Spinal cord (tissue), 10 donors: ENCODE measurements around the gene INAVA. TPM values are rescaled to one million over a fixed set of nuclear protein-coding genes. Genes with fewer than 3 reads are reported as not detected.

Experiments used
- DNase-seq, 6 donors: peaks; one replicate each; pipeline versions ENCODE4 v3.0.0 to v3.0.0-alpha.2; 2013 to 2015; ENCODE audit warnings: low spot score in 6 of 6, low read depth in 4 of 6
- H3K27ac ChIP-seq: one replicate; pipeline ENCODE4 v1.5.1; 2013; ENCODE audit warnings: low read depth, low read length, control low read depth
- H3K27me3 ChIP-seq: one replicate; pipeline ENCODE4 v1.6.1; 2013; ENCODE audit warnings: low read length; ENCODE audit not compliant: control insufficient read depth, insufficient read depth
- H3K36me3 ChIP-seq: one replicate; pipeline ENCODE4 v1.6.1; 2013; ENCODE audit warnings: low read length; ENCODE audit not compliant: control insufficient read depth, insufficient read depth
- H3K4me1 ChIP-seq: one replicate; pipeline ENCODE4 v1.6.1; 2013; ENCODE audit warnings: low read length; ENCODE audit not compliant: control insufficient read depth, insufficient read depth
- H3K4me3 ChIP-seq: one replicate; pipeline ENCODE4 v1.5.1; 2013; ENCODE audit warnings: low read depth, low read length, control low read depth
- H3K9me3 ChIP-seq: one replicate; pipeline ENCODE4 v1.6.1; 2013; ENCODE audit warnings: low read length; ENCODE audit not compliant: control insufficient read depth, insufficient read depth
- WGBS: methylation state at CpG from one replicate; pipeline ENCODE4 v1.1.5; 2013; ENCODE audit warnings: missing lambda C conversion rate; ENCODE audit not compliant: insufficient coverage; 5-methylcytosine and 5-hydroxymethylcytosine counted together
- polyA plus RNA-seq, 2 donors: library from polyadenylated mRNA; unstranded; fragments of 120-200 nt; gene quantifications; one replicate each; pipeline ENCODE4 v1.2.1, GENCODE V29; 2013; ENCODE audit not compliant: insufficient read length in 2 of 2
- total RNA-seq, 2 donors: library from RNA; depleted of rRNA in 1 of 2; stranded (reverse); fragments of 120-200 nt in 1 of 2; fragments of >200 nt in 1 of 2; gene quantifications; one replicate each; pipeline versions ENCODE4 v1.2.3 to v1.2.4, GENCODE V29; 2013 to 2014
- donor health status: healthy.

The INAVA gene
- total and polyA plus RNA-seq, 4 donors = 3.5 to 19.5 (median 12.3) TPM

DNA sequence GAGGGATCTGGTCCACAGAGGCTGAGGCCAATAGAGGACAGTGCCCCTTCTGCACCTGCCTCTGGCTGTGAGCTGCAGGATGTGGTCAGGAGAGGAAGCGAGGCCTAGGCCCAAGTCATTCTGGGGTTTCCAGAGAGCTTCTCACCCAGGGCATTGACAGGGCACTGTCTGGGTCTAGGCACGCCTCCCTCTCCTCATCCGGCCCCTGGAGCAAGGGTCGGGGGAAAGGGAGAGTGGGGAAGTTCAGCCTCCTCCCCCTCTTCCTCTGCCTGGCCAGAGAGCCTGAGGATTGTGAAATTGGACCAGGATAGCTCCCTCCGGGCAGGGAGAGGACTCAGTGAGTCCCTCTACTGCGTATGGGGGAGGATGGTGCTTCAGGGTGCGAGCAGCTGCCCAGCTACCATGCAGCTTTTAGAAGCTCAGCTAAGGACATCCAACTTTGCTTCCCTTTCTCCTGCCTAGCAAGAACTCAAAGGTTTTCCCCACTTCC lies 6.3 kb upstream of the INAVA start:
- Histone ChIP-seq H3K27ac (no peak overlapping the region), H3K4me3 (no peak overlapping the region), H3K36me3 (no peaks in the 10 kb centered on the region), H3K27me3 (peaks cover 21% of the 10 kb centered on the region), H3K4me1 (peaks cover 29% of the 10 kb centered on the region), H3K9me3 (no peaks in the 10 kb centered on the region)
- WGBS = 50% methylated on average over 3 of the region's 7 CpGs
- DNase-seq = no peak

DNA sequence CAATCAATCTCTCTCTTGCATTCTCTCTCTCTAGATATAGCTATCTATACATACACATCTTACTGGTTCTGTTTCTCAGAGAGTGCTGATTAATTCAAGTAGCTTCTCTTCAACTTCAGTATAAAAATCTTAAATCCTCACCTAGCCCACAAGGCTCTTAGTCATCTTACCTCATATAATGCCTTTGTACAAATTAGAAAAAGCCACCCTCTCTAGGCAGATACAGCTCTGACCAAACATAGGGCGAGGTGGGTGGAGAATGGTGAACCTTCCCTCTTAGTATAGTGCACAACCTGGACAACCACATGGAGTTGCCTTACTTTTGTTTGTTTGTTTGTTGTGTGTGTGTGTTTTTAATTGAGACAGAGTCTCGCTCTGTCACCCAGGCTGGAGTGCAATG lies 5.1 kb upstream of the INAVA start:
- peaks cover 35% of the 10 kb centered on the region for H3K4me1 ChIP-seq
- DNase-seq = no peak
- H3K4me3 ChIP-seq = no peak overlapping the region
- no peaks in the 10 kb centered on the region for H3K9me3 ChIP-seq
- no peak overlapping the region for H3K27ac ChIP-seq
- 100% methylated on average over 1 of the region's 2 CpGs for WGBS
- peaks cover 23% of the 10 kb centered on the region for H3K27me3 ChIP-seq
- H3K36me3 ChIP-seq = no peaks in the 10 kb centered on the region

DNA sequence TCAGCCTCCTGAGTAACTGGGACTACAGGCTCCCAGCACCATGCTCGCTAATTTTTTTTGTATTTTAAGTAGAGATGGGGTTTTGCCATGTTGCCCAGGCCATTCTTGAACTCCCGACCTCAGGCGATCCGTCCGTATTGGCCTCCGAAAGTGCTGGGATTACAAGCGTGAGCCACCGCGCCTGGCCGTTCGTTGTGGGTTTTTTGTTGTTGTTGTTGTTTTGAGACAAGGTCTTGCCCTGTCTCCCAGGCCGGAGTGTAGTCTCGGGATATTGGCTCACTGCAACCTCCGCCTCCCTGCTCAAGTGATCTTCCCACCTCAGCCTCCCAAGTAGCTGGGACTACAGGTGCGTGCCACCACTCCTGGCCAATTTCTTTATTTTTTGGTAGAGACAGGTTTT lies 4.7 kb upstream of the INAVA start:
- 97% methylated on average over 6 of the region's 15 CpGs for WGBS
- Histone ChIP-seq H3K4me3 (no peak overlapping the region), H3K4me1 (peaks cover 39% of the 10 kb centered on the region), H3K9me3 (no peaks in the 10 kb centered on the region), H3K27ac (no peak overlapping the region), H3K27me3 (peaks cover 23% of the 10 kb centered on the region), H3K36me3 (peaks cover 2% of the 10 kb centered on the region)
- no peak for DNase-seq

DNA sequence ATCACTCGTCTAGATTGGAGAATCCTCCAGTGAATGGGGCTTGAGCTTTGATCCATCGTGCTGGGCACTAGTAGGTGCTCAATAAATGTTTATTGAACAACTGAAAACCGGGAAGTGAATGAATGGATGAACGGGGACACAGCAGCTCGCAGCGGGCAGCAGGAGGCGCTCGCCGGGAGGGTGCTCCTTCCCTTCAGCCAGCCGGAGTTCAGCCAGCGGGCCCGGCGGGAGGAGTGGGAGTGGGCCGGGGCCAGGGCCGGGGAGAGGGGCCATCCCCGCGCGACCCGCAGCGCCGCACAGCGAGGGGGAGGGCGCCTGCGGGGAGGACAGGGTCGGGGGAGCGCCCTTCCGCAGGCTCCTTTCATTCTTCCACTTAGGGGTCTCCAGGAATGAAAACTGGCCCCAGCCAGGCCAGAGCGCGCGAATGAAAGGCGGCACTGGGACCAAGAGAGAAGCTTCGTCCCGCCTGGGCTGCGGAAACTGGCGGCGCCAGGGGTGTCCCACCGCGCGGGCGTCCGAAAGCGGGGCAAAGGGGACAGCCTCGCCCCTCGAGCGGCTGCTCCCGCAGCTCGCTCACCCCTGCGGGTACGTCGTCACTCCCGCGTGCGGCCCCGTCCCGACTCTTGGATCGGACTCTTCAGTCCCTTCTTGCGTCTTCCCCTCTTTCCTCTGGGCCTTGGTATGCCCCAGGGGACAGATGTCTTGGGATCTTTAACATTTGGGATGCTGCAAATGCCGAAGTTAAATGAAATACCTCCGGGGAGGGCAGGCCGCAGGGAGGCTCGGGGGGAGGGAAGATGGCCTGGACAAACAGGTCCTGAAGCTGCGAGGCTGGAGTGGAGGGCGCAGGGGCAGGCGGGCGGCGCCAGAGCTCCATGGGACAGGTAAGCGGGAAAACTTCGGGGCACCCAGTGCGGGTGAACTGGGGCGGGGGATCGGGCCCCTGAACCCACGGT lies 3.6 kb upstream of the INAVA start:
- Histone ChIP-seq H3K4me1 (peaks cover 49% of the 10 kb centered on the region), H3K36me3 (peaks cover 2% of the 10 kb centered on the region), H3K27ac (peak overlapping the region; percentile 26), H3K9me3 (no peaks in the 10 kb centered on the region), H3K27me3 (peaks cover 23% of the 10 kb centered on the region), H3K4me3 (peak overlapping the region; percentile 67)
- WGBS = under 1% methylated on average over 71 of the region's 72 CpGs
- DNase-seq = peak; percentile 32 to 88 (median 58)

DNA sequence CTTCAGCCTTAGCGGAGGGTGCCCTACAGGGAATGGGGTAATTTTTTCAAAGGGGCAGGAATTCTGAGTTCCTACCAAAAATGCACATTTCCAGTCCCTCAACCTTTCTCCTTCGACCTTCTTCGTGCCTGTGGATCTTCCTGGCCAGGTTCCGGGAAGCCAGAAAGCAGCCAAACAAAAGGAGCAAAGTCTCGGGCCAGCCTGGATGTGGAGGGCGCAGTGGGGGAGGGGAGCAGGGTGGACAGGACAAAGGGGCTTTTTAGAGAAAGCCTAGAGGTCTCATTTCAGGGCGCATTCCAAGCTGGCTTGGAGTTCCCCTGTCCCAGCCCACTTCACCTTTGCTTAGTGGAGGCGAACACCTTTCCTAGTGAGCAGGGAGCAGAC lies 2.9 kb upstream of the INAVA start:
- 7% methylated on average over 5 of the region's 8 CpGs for WGBS
- peak in 2 of 6 donors; percentile 39 to 63 for DNase-seq
- H3K27ac ChIP-seq = peak overlapping the region; percentile 26

DNA sequence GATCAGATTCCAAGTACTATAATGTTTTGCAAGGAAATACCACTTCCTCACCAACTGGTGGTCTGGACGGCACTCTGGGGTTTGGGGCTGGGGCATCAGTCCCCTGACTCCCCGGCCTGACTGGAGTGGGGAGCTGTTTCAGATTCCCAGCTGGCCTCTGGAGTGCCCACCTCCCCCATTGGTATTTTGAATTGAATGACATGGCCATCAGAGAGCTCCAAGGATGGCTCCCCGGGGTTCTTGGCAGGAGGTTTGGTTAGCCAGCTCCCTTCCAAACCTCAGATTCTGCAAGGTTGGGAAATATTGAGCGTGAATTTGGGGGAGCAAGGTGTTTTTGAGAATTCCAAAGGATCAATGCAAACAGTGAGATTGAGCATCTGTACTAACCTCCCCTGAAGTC lies 2.2 kb upstream of the INAVA start:
- peak overlapping the region; percentile 20 for H3K27ac ChIP-seq
- H3K36me3 ChIP-seq = peaks cover 2% of the 10 kb centered on the region
- DNase-seq = no peak
- H3K4me1 ChIP-seq = peaks cover 49% of the 10 kb centered on the region
- WGBS = 48% methylated on average over 2 of the region's 4 CpGs
- no peaks in the 10 kb centered on the region for H3K9me3 ChIP-seq
- peaks cover 23% of the 10 kb centered on the region for H3K27me3 ChIP-seq
- H3K4me3 ChIP-seq = peak overlapping the region; percentile 67

More for the DNA sequence above, 2.9 kb upstream of the INAVA start:
- Histone ChIP-seq H3K36me3 (peaks cover 2% of the 10 kb centered on the region), H3K9me3 (no peaks in the 10 kb centered on the region), H3K4me3 (peak overlapping the region; percentile 67), H3K27me3 (peaks cover 23% of the 10 kb centered on the region), H3K4me1 (peaks cover 49% of the 10 kb centered on the region)

DNA sequence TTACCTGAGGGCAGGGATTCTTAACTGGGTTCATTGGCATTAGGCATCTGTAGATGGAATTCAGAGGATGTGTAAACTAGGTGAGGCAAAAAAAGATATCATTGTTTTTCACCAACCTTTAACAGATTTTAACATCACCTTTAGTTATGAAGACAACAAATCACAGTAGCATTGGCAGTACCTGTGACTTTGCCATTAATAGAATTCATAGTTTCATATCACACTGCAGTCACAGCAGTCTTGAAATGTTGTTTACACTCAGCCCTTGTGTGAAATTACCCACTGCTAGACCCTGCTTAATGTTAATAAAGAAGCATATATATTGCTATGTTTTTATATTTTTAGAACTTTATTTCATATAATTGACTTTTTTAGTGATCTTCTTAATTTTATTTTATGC lies 1.7 kb upstream of the INAVA start:
- H3K36me3 ChIP-seq = peaks cover 2% of the 10 kb centered on the region
- H3K9me3 ChIP-seq = no peaks in the 10 kb centered on the region
- H3K4me3 ChIP-seq = peak overlapping the region; percentile 67
- peaks cover 49% of the 10 kb centered on the region for H3K4me1 ChIP-seq
- peak in 1 of 6 donors; percentile 19 for DNase-seq
- H3K27ac ChIP-seq = no peak overlapping the region
- peaks cover 23% of the 10 kb centered on the region for H3K27me3 ChIP-seq

DNA sequence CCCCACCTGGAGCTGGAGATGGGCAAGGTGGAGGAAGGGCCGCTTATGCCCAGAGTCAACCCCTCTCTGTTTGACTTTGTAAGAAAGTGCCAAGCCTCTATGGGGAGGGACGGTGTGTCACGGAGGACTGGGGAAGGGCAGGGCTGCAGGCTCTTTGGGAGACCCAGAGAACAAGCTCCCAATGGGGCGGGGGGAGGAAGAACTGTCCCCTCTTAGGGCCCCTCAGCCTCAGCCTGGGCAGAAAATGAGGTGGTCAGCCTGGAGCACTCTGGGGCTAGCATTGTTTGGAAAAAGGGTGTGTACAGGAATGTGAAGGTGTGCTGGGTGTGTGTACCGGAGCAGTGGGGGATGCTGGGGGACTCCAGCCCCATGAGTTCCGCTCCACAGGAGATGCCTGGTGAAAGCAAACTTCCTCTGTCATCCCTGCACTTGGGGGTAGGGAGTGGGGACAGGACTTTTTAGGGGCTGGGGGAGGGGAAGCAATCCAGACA lies 1.2 kb upstream of the INAVA start:
- 42% methylated on average over 6 of the region's 6 CpGs for WGBS

DNA sequence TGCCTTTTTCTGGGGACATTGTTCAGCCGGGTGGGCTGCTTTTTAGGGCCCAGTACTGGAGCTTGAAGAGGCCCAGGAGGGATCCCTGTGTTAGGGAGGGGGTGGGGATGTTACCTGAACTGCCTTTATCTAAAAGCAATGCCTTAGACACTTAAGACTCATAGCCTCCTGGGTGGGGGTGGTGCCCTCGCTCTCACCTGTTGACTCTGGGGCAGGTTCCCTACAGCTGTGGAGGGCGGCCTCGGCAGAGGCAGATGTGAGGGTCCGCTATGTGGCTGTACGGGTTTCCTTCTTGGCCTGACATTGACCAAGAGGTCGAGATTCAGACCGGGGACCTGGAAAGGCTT lies 716 bp downstream of the INAVA start:
- no peaks in the 10 kb centered on the region for H3K9me3 ChIP-seq
- no peak for DNase-seq
- no peak overlapping the region for H3K27ac ChIP-seq
- WGBS = 68% methylated on average over 7 of the region's 8 CpGs
- no peak overlapping the region for H3K4me3 ChIP-seq
- H3K36me3 ChIP-seq = peaks cover 24% of the 10 kb centered on the region
- H3K4me1 ChIP-seq = peaks cover 41% of the 10 kb centered on the region
- peaks cover 20% of the 10 kb centered on the region for H3K27me3 ChIP-seq

More for the DNA sequence above, 1.2 kb upstream of the INAVA start:
- Histone ChIP-seq H3K9me3 (no peaks in the 10 kb centered on the region), H3K27me3 (peaks cover 21% of the 10 kb centered on the region), H3K36me3 (peaks cover 6% of the 10 kb centered on the region), H3K4me3 (no peak overlapping the region), H3K27ac (no peak overlapping the region), H3K4me1 (peaks cover 46% of the 10 kb centered on the region)
- DNase-seq = no peak
